ENCODE measurements around the gene ARHGAP22.

DNA sequence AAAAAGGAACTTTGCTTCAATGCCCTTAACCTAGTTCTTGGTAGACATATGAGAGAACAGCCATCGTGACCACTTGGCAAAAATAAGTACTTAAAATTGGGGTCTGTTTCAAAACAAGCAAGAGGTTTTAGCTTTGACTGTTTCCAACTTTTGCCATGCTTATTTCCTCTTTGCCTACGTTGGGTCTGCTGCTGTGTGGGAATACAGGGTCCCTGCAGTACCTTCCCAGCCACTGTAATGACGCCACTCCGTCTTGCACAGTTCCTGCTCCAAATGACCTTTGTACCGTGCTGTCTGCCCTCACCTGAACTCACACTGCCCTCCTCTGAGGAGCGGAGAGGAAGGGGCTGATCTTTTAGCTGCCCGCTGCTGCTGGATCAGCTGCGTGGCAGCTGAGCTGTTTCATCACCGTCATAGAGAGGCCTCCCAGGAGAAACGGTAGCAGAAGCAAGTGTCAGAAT, 165.3 kb downstream of the ARHGAP22 start:
- TF ChIP-seq, protein P1, sequence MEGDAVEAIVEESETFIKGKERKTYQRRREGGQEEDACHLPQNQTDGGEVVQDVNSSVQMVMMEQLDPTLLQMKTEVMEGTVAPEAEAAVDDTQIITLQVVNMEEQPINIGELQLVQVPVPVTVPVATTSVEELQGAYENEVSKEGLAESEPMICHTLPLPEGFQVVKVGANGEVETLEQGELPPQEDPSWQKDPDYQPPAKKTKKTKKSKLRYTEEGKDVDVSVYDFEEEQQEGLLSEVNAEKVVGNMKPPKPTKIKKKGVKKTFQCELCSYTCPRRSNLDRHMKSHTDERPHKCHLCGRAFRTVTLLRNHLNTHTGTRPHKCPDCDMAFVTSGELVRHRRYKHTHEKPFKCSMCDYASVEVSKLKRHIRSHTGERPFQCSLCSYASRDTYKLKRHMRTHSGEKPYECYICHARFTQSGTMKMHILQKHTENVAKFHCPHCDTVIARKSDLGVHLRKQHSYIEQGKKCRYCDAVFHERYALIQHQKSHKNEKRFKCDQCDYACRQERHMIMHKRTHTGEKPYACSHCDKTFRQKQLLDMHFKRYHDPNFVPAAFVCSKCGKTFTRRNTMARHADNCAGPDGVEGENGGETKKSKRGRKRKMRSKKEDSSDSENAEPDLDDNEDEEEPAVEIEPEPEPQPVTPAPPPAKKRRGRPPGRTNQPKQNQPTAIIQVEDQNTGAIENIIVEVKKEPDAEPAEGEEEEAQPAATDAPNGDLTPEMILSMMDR (conservative IDR thresholded peaks at IDR 0.05; ENCODE audit: low read length): no peak
- TF ChIP-seq EZH2phosphoT487 (IDR thresholded peaks at IDR 0.05; ENCODE audit: borderline replicate concordance, low read depth, low read length): no peak

Data from OCI-LY7 (cell line).